ENCODE data around the gene TMEM14C.
"Not testable (repeated sequence)": the region's sequence is repeated elsewhere in the genome, so short reads cannot be mapped to it uniquely, and the experiment has no call there.

The TMEM14C gene

GRCh38 chr6:10722820-10723566 is at the start of gene TMEM14C:
TSS of gene TMEM14C (plus strand) at chr6:10723070. CDS start at chr6:10724614, 1,544 bp downstream.
- peak; percentile 82 for DNase-seq

GRCh38 chr6:10676403-10676802 is 46.5 kb upstream of the TMEM14C start:
- no peak for DNase-seq

- no peak for DNase-seq
Measured at GRCh38 chr6:10678456-10678855, 44.4 kb upstream of the TMEM14C start.

GRCh38 chr6:10681795-10682194 is 41.1 kb upstream of the TMEM14C start:
- DNase-seq, result no peak

- DNase-seq, result no peak
Measured at GRCh38 chr6:10682355-10682988, 40.4 kb upstream of the TMEM14C start.

- no peak for DNase-seq
Measured at GRCh38 chr6:10684618-10685017, 38.3 kb upstream of the TMEM14C start.

- no peak for DNase-seq
Measured at GRCh38 chr6:10685092-10685915, 37.6 kb upstream of the TMEM14C start.

GRCh38 chr6:10686901-10687300 is 36.0 kb upstream of the TMEM14C start:
- DNase-seq, result no peak

GRCh38 chr6:10687582-10687981 is 35.3 kb upstream of the TMEM14C start:
- DNase-seq, result no peak

- no peak for DNase-seq
Measured at GRCh38 chr6:10690651-10691445, 32.0 kb upstream of the TMEM14C start.

- DNase-seq, result no peak
Measured at GRCh38 chr6:10692965-10693538, 29.8 kb upstream of the TMEM14C start.

- DNase-seq, result peak; percentile 84
Measured at GRCh38 chr6:10694302-10695085, 28.4 kb upstream of the TMEM14C start, which contains the start of the genes C6orf52 and PAK1IP1. TSS of gene C6orf52 (minus strand) at chr6:10694616. CDS start at chr6:10687550, 7,066 bp downstream. TSS of gene PAK1IP1 (plus strand) at chr6:10694972. CDS start at chr6:10694986, 14 bp downstream.

- no peak for DNase-seq
Measured at GRCh38 chr6:10695086-10695657, 27.7 kb upstream of the TMEM14C start.

GRCh38 chr6:10696655-10697054 is 26.2 kb upstream of the TMEM14C start:
- no peak for DNase-seq

GRCh38 chr6:10713962-10714361 is 8.9 kb upstream of the TMEM14C start:
- no peak for DNase-seq

GRCh38 chr6:10719296-10719963 is 3.4 kb upstream of the TMEM14C start:
- no peak for DNase-seq

- no peak for DNase-seq
Measured at GRCh38 chr6:10719964-10720264, 3.0 kb upstream of the TMEM14C start.

- peak; percentile 3 for DNase-seq
Measured at GRCh38 chr6:10720265-10720959, 2.5 kb upstream of the TMEM14C start.

- DNase-seq, result not testable (repeated sequence)
Measured at GRCh38 chr6:10720960-10721849, 1.7 kb upstream of the TMEM14C start.

Measured in DMS79 (cell line).